GM19043 (cell line): ENCODE results near the gene REPS1.

ENCODE experiments used
- ATAC-seq: cut with Tn5 transposase; IDR thresholded peaks from one replicate; pipeline ENCODE4 v1.9.1; 2021; ENCODE audit warnings: low read depth; ENCODE audit not compliant: unreplicated experiment

The REPS1 gene

GRCh38 chr6:138865480-138866109 lies 122.5 kb downstream of the REPS1 start:
- ATAC-seq, result no peak

GRCh38 chr6:138864343-138864890 lies 123.6 kb downstream of the REPS1 start:
- ATAC-seq, result no peak

- no peak for ATAC-seq
These were observed 124.7 kb downstream of the REPS1 start for GRCh38 chr6:138863321-138863720.

- no peak for ATAC-seq
These were observed 125.6 kb downstream of the REPS1 start for GRCh38 chr6:138862456-138862855.

GRCh38 chr6:138857775-138858174 lies 130.3 kb downstream of the REPS1 start:
- no peak for ATAC-seq

- ATAC-seq, result no peak
These were observed 131.4 kb downstream of the REPS1 start for GRCh38 chr6:138856654-138857053.
